NCI-H82 (cell line): ENCODE results near the gene CENPB.
"Not testable (repeated sequence)": the region's sequence is repeated elsewhere in the genome, so short reads cannot be mapped to it uniquely, and the experiment has no call there.

Experiments
- DNase-seq: peaks from one replicate; lab custom pipeline; 2025; lab: John Stamatoyannopoulos, UW

Gene CENPB, protein sequence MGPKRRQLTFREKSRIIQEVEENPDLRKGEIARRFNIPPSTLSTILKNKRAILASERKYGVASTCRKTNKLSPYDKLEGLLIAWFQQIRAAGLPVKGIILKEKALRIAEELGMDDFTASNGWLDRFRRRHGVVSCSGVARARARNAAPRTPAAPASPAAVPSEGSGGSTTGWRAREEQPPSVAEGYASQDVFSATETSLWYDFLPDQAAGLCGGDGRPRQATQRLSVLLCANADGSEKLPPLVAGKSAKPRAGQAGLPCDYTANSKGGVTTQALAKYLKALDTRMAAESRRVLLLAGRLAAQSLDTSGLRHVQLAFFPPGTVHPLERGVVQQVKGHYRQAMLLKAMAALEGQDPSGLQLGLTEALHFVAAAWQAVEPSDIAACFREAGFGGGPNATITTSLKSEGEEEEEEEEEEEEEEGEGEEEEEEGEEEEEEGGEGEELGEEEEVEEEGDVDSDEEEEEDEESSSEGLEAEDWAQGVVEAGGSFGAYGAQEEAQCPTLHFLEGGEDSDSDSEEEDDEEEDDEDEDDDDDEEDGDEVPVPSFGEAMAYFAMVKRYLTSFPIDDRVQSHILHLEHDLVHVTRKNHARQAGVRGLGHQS

DNA sequence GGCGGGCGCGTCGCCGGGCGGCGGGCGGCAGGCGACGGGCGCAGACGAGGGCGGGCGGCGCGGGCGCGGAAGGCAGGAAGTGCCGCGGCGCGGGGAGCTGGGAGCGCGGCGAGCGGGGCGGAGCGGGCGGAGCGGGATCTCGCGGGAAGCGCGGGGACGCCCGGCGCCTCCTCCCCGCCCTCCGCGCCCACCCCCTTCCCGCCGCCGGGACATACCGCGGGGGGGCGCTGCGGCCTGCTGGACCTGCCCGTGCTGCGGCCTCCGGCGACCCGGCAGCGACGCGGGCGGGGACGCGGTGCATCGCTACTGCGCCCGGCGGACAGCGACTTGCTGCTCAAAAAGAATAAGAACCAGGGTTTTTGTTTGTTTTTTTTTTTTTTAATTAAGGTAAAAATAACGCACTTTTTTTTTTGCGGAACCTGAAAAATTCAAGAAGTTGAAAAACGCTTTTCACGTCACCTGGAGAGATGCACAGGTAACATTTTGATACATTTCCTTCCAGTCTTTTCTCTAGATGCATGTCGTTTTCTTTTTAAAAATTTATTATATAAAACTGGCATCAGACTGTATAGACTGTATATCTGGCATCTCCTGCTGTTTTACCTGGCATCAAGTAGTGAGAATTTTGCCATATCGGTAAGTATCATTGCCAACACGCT is at the start of gene CENPB:
Gene CENPB (minus strand): TSS at position 76 of the 659 bp plus-strand sequence. CDS start 257 bp downstream, outside the sequence.
- peak; percentile 92 for DNase-seq

DNA sequence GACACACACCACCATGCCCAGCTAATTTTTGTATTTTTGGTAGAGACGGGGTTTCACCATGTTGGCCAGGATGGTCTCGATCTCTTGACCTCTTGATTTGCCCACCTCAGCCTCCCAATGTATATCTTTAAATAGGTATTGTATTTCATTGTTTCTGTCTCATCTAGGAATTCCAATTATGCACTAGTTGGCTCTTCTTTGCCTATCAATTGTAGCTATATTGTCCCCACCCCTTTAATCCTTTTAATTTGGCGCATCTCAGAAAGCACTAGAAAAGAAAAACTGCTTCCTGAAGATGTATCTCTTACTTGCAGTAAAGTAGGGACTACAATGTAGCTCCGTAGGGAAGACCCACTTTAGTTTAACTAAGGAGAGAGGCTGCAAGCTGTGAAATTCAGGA is 49.6 kb upstream of the CENPB start:
- DNase-seq = no peak

DNA sequence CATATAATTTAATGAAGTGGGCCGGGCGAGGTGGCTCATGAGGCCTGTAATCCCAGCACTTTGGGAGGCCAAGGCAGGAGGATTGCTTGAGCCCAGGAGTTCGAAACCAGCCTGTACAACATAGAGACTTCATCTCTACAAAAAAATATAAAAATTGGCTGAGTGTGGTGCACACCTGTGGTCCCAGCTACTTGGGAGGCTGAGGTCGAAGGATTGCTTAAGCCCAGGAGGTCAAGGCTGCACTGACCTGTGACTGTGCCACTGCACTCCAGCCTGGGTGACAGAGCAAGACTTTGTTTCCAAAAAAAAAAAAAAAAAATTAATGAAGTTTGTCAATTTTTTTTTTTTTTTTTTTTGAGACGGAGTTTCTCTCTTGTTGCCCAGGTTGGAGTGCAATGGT is 43.4 kb upstream of the CENPB start:
- not testable (repeated sequence) for DNase-seq

DNA sequence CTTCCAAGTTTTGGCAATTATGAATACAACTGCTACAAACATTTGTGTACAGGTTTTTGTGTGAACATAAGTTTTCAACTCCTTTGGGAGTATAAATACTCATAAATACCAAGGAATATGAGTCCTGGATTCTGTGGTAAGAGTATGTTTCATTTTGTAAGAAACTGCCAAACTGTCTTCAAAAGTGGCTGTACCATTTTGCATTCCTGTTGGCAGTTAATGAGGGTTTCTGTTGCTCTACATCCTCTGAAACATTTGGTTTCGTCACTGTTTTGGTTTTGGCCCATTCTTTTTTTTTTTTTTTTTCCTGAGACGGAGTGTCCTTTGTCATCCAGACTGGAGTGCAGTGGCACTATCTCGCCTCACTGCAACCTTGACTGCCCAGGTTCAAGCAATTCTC is 42.3 kb upstream of the CENPB start:
- DNase-seq = no peak

DNA sequence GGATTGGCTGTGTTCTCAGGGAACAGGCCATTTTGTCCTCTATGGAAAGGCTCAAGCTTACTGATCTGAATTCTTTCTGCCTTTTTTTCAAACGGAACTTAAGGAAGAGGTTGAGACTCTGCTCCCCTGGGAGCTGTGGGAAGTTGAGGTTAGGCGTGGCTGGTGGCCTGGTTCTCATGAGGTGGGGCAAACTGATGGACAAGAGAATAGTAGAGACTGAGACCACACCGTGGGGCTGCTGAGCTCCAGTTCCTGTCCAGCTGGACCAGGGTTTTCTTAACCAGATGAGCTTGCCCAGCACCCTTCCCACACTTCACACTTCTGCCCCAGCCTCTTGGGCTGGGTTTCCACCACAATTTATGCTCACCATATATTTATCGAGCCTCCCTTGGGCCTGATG is 39.9 kb upstream of the CENPB start:
- DNase-seq = no peak

DNA sequence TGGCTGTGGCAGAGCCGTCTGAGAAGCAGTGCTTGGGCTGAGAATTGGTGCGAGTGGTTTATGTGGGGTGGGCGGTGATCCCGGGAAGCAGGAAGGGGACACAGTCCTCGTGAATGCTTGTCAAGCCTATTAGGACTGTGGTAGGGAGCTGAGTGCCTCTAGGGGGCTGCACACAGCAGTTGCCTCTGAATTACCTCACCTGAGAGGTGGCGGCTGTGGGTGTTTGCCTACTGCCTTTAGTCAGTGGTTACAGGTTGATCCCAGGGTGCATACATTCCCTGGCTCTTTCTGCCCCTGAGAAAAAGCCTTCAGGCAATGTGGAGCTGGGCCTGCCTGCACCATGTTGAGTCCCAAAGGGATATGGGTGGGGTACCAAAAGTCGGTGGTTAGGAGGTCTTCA is 39.0 kb upstream of the CENPB start:
- DNase-seq = no peak

DNA sequence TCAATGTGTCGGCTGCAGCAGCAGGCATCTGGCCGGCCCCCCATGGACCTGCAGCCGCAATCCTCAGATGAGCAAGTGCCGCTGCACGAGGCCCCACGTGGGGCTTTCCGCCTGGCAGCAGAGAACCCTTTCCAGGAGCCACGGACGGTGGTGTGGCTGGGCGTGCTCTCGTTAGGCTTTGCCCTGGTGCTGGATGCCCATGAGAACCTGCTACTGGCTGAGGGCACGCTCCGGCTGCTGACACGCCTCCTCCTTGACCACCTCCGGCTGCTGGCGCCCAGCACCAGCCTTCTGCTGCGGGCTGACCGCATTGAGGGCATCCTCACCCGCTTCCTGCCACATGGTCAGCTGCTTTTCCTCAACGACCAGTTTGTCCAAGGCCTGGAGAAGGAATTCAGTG is 37.3 kb upstream of the CENPB start:
- no peak for DNase-seq

DNA sequence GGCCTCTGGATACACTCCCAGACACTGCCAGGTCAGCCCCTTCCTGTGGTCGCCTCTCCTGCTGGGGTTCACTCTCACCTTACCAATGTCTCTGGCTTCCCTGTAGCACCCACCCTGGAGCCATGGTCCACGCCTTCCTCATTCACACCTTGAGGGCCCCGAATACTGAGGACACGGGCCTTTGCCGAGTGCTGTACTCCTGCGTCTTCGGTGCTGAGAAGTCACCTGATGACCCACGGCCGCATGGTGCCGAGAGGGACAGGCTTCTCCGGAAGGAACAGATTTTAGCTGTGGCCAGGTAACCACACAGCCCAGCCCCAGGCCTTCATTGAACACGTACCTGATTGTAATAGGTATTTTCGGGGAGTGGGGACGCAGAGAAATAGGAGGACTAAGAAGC is 35.5 kb upstream of the CENPB start:
- no peak for DNase-seq

DNA sequence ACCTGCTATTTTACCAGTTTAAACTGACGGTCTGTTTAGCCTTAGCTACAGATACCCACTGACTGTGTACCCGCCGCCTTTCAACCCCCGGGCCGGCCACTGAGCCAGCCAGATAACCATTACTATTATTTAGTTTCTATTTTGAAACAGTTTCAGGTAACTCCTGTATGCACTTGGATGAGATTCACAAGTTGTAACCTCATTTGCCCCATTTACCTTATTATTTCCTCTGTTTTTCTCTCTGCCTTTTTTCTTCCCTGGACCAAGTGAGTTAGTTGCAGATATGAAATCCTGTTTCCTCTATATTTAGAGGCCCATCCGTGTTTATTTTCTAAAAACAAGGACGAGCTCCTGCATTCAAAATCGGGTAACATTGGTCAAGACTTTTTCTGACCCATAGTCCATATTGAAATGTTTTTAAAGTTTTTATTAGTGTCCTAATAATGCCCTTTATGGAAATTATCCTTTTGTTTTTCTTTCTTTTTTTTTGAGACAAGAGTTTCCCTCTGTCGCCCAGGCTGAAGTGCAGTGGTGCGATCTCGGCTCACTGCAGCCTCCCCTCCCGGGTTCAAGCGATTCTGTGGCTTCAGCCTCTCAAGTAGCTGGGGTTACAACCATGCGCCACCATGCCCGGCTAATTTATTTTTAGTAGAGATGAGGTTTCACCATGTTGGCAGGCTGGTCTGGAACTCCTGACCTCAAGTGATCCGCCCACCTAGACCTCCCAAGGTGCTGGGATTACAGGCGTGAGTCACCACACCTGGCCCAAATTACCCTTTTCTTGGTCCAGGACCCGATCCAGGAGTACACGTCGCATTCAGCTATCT is 34.6 kb upstream of the CENPB start:
- DNase-seq = no peak

DNA sequence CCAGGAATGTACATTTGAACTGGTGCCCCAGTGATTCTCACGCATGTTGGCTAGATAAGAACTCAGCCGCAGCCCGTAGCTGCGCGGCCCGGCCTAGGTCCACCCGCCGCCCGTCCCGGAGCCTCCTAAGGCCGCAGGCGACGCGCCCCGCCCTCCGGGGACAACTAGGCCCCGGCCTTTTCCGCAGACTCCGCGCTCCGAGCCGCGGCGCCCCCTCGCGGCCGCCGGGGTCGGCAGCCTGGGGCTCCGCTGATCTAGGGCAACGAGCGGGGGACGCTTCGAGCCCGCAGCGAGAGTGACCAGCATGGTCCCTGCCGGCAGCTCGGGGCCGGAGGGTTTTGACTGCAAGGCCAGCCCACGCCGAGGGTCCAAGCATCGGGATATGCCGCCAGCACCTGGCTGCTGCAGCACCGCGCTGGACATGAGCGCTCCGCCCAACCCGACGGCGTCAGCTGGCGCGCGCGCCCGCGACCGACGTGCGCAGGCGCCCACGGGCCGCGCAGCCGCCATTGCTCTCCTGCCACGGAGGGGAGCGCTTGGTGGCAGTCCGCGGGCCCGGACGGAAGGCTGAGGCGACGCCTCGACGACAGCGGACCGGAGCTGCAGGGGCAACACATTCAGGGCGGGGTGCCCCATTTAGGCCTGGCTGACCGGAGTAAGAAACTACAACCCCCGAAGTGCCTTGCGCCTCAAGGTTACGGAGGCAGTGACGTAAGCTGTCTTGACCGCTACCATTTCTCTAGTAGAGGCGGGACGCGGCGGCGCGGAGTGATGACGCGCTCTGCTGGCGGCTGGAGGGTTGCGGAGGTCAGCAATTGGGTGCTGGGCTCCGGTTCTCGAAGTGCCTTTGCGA is 33.7 kb upstream of the CENPB start, which contains the start of gene AP5S1:
Gene AP5S1 (plus strand): TSS at position 500 of the 853 bp plus-strand sequence. CDS start 1,571 bp downstream, outside the sequence.
- peak; percentile 98 for DNase-seq

DNA sequence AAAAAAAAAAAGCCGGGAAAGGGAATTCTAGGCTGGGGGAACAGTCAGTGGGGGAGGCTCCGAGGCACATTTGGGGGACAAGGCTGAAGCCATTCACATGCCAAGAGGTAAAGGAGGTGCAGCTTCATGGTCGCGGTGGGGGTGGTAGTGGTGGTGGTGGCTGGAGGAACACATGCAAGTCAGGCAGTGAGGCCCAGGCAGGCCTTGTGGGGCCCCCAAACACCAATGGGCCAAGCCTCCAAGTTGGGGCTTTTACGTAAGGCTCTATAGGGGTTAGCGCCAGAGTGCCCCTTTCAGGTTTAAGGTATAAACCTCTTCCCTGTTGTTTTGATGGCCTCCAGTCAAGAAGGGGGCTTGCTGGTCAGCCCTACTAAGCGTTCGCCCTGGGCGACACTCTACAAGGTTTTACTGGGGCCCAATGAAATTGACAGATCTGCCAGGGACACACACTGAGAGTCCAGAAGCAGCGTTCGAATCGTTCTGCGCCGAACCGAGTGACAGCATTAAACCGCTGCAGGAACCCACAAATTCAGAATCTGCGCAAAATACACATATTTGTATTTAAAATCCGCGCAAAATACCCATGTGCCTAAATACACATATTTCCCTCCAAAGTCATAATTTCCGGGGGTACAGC is 33.0 kb upstream of the CENPB start:
- peak; percentile 42 for DNase-seq

DNA sequence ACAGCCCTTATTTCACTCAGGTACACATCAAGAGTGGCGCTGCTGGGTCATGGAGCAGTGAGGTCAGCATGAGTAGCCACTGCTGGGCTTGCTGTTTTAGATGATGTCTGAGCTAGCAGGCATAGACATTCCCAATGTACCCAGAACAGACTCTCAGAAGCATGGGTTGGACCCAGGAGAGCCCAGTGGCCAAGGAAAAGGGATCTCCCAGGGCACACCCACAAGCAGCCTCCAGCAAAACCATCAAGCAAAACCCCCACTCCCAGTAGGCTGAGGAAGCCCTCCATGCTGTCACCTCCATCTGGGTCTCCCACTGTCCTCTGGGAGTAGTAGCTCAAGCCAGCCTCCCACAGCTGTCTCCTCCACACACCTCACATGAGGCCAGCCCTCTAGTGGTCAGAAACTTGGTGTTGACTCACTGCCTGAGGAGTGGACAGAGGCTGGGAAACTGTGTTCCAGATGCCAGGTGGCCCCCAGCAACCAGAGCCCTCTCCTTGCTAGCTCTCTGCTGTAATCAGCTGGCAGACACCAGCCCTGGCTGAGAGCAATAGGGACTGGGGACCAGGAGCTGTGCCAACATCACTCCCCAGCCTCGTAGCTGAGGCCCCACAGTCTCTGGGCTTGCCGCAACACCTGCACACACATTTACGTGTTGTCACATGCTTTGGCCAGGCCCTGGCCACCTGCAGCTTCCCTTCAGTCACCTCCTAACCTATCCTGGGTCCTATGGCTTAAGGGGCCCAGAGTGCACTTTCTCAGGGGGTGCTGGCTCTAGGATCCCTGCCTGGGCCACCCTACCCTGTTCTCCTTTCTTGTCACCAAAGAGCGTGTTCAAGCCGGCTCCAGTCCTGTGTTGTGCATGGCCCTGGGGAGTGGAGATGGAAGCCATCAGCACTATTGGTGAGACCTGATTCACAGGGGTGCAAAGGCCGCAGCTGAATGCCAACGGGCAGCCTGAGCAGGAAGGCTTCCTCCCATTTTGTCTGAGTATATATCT is 31.9 kb upstream of the CENPB start:
- peak; percentile 94 for DNase-seq

DNA sequence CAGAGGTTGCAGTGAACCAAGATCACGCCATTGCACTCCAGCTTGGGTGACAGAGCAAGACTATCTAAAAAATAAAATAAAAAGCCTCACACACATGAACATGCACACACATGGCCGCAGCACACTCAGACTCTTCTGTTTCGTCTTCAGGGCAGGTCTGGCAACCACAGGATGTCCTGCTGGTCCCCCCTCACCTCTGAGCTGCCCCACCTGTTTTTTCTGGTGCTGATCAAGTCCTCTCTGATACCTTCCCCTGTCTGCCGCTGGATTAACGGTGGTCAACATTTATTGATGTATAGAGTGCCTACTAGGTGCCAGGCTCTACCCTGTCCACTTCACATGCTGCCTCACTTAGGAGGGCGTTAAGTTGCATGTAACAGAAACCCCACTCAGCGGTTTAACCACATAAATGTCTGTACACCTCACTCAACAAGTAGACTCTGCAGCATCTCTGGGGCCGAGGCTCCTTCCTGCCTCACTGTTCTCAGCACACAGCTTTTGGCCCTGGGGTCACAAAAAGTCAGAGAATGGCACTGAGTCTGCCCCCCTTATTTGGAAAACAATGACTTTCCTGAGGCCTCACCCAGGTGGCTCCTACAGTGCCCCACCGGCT is 29.3 kb upstream of the CENPB start:
- no peak for DNase-seq

DNA sequence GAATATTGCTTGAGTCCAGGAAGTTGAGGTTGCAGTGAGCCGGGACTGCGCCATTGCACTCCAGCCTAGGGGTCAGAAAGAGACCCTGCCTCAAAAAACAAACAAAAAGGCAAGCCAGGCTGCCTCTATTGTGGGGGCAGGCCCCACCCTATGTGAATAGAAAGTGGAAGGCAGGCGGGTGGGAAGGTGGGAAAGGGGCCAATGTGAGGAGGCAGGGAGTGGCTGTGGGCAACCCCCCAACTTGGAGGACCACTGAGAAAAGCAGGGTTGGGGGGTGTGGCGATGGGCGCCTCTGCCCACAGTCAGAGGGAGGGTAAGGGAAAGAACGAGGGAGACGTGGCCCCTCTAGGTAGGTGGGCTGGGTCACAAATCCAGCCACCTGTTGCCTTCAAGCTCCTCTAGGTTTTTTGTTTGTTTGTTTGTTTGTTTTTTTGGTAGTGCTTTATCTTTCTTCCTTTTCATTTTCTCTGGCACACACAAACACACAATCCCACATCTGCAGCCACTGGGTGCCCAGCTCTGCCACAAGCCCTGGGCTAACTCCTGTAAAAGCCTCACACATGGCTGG is 28.5 kb upstream of the CENPB start:
- no peak for DNase-seq

DNA sequence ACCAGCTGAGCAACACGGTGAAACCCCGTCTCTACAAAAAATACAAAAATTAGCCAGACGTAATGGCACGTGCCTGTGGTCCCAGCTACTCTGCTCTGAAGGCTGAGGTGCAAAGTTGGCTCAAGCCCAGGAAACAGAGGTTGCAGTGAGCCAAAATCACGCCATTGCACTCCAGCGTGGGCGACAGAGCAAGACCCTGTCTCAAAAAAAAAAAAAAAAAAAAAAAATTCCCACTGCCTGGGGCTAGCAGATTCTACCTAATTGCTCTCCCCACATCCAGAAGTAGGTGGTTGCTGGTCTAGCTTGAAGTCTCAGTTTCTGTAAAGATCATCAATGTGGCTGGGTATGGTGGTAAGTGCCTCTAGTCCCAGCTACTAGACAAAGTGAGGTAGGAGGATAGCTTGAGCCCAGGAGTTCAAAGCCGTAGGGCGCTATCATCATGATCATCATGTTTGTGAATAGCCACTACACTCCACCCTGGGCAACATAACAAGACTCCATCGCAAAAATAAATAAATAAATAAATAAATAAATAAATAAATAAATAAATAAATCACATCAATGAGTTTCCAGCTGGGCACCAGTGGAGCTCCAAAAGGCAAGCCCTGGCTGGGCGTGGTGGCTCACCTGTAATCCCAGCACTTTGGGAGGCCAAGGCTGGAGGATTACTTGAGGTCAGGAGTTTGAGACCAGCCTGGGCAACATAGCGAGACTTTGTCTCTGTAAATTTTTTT is 27.5 kb upstream of the CENPB start:
- no peak for DNase-seq

DNA sequence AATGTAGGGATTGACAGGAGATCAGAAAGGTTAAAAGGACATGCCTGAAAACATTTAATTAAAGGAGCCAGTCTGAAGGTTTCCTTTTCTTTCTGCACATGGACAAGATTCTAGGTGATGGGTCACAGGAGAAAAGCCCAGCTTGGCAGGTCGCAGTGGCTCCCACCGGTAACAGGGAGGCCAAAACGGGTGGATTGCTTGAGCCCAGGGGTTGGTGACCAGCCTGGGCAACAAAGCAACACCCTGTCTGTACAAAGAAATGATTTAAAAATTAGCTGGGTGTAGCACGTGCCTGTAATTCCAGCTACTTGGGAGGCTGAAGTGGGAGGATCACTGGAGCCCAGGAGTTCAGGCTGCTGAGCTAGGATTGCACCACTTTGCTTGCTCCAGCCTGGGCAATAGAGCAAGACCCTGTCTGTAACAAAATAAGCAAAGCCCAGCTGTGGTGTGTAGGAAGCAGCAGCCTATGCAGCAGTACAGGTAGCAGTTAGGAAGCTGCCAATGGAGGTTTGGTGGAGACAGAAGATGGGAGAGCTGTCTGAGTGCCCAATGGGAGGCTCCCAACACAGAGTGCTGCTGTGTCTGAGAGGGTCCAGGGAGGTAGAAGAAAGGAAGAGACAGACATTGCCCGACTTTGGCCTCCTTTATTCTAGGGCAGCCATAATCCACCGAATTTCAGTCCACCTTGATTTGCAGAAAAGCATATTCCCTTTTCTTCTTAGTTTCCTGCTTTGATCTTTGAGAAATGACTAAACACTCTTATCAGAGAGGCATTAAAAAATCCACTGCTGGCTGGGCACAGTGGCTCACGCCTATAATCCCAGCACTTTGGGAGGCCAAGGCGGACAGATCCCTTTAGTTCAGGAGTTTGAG is 26.7 kb upstream of the CENPB start:
- DNase-seq = no peak

DNA sequence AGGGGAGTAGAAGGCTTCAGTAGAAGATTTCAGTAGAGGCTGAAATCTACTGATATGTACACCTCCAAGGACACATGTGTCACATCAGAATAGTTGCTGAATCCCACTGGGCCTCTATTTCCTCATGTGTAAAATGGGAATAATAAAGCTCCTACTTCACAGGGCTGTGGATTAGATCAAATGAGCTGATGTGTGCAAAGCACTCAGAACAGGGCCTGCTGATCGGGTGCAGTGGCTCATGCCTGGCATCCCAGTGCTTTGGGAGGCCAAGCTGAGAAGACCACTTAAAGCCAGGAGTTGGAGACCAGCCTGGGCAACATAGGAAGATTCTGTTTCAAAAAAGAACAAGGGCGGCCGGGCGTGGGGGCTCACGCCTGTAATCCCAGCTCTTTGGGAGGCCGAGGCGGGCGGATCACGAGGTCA is 25.7 kb upstream of the CENPB start:
- no peak for DNase-seq
